Tongue (tissue), 2 donors: ENCODE measurements around the gene HES3. TPM values are rescaled to one million over a fixed set of nuclear protein-coding genes. Genes with fewer than 3 reads are reported as not detected.

Experiments used
- DNase-seq: peaks from one replicate; pipeline ENCODE4 v3.0.0-alpha.2; 2015
- total RNA-seq: library from RNA; depleted of rRNA; stranded (reverse); fragments of >200 nt; gene quantifications from one replicate; pipeline ENCODE4 v1.2.3, GENCODE V29; 2014

HES3 gene
- total RNA-seq, 1 donor from 2014 or later: not detected

- DNase-seq: no peak
Measured at GRCh38 chr1:6245869-6246496, 2.0 kb downstream of the HES3 start.

GRCh38 chr1:6246497-6247467 lies 2.8 kb downstream of the HES3 start:
- DNase-seq: peak; percentile 94

GRCh38 chr1:6247651-6248050 lies 3.7 kb downstream of the HES3 start:
- DNase-seq: no peak

GRCh38 chr1:6248161-6248776 lies 4.3 kb downstream of the HES3 start:
- no peak for DNase-seq

- no peak for DNase-seq
Measured at GRCh38 chr1:6248932-6249738, 5.2 kb downstream of the HES3 start.

- DNase-seq: no peak
Measured at GRCh38 chr1:6249739-6250689, 6.0 kb downstream of the HES3 start.

GRCh38 chr1:6251233-6251632 lies 7.3 kb downstream of the HES3 start:
- DNase-seq: no peak

- DNase-seq: no peak
Measured at GRCh38 chr1:6251681-6252373, 7.8 kb downstream of the HES3 start.

- DNase-seq: no peak
Measured at GRCh38 chr1:6252374-6252710, 8.4 kb downstream of the HES3 start.

GRCh38 chr1:6253380-6253779 lies 9.4 kb downstream of the HES3 start:
- no peak for DNase-seq

- no peak for DNase-seq
Measured at GRCh38 chr1:6254691-6255090, 10.7 kb downstream of the HES3 start.

GRCh38 chr1:6256645-6257044 lies 12.7 kb downstream of the HES3 start:
- no peak for DNase-seq

- DNase-seq: no peak
Measured at GRCh38 chr1:6257541-6258069, 13.6 kb downstream of the HES3 start.

GRCh38 chr1:6258675-6259074 lies 14.7 kb downstream of the HES3 start:
- DNase-seq: no peak

- DNase-seq: peak; percentile 87
Measured at GRCh38 chr1:6259491-6260362, 15.7 kb downstream of the HES3 start.

- no peak for DNase-seq
Measured at GRCh38 chr1:6260433-6260934, 16.5 kb downstream of the HES3 start.

GRCh38 chr1:6260961-6261614 lies 17.1 kb downstream of the HES3 start, which contains the start of gene GPR153:
GPR153 (minus strand) TSS chr1:6261098; CDS start chr1:6254905, 6,193 bp downstream.
- peak; percentile 78 for DNase-seq

- peak; percentile 90 for DNase-seq
Measured at GRCh38 chr1:6261615-6261995, 17.6 kb downstream of the HES3 start.
